ENCODE data around the gene ACP3.
"Not testable (repeated sequence)": the region's sequence is repeated elsewhere in the genome, so short reads cannot be mapped to it uniquely, and the experiment has no call there.

ACP3 gene, protein sequence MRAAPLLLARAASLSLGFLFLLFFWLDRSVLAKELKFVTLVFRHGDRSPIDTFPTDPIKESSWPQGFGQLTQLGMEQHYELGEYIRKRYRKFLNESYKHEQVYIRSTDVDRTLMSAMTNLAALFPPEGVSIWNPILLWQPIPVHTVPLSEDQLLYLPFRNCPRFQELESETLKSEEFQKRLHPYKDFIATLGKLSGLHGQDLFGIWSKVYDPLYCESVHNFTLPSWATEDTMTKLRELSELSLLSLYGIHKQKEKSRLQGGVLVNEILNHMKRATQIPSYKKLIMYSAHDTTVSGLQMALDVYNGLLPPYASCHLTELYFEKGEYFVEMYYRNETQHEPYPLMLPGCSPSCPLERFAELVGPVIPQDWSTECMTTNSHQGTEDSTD

DNA sequence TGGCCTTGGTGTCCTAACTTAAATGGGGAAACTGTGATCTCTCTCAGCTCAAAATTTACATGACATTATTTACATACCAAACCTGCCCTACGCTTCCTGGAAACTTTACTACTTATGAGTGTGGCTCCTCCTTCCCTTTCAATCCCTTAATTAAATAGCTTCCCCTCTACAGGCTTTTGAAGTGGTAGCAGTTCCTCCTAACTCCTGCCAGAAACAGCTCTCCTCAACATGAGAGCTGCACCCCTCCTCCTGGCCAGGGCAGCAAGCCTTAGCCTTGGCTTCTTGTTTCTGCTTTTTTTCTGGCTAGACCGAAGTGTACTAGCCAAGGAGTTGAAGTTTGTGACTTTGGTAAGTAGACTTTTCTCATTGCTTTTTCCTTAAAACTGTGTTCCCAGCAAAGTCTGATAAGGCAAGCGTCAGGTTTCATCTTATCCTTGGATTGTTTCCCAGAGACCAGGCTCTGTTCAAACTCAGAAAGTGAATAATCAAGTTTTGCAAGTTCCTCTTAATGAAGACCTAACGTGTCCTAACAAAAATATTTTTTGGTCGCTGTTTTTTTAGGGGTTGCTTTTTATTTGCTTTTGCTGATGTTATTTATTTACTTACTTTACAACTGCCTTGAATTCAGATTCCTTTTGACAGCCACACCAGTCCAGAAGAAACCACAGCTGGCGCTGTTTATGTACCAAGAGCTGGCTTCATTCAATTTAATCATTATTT lies at the start of gene ACP3:
TSS of gene ACP3 (plus strand) at position 179 of the 720 bp plus-strand sequence. CDS start at position 229, 50 bp downstream.
- DNase-seq (ENCODE audit: low read depth in 2 of 3, low spot score in 1 of 3): no peak

DNA sequence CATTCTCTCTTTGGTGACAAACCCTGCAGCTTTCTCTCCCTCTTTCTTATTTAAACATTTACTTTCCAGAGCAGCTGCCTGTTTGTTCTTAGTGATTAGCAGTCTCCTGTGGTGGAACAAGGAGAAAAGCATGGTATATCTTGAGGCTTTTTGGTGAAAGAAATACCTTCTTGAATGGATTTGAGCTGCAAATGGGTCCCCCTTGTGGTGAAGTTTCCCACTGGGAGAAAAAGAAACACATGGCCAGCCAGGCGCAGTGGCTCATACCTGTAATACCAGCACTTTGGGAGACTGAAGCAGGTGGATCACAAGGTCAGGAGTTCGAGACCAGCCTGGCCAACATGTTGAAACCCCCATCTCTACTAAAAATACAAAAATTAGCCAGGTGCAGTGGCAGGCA lies 48.3 kb upstream of the ACP3 start:
- DNase-seq (ENCODE audit: low read depth in 2 of 3, low spot score in 1 of 3): no peak

DNA sequence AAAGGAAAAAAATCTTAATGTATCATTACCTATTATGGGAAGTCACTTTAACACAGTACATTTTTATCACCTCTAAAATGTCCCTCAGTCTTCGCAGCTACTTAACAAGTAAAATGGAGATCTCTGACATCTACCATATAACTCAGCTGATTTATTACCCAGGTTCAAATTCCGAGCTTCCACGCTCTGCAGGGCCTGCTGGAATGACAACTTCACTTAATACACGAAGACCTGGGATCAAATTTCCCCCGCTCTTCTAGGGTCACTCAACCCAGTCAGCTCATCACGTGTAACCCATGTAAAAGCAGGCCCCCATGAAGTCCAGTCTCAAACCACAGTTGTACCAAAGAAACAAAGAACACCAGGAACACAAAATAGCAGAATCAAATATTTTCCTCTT lies 44.2 kb upstream of the ACP3 start:
- DNase-seq (ENCODE audit: low read depth in 2 of 3, low spot score in 1 of 3): no peak

DNA sequence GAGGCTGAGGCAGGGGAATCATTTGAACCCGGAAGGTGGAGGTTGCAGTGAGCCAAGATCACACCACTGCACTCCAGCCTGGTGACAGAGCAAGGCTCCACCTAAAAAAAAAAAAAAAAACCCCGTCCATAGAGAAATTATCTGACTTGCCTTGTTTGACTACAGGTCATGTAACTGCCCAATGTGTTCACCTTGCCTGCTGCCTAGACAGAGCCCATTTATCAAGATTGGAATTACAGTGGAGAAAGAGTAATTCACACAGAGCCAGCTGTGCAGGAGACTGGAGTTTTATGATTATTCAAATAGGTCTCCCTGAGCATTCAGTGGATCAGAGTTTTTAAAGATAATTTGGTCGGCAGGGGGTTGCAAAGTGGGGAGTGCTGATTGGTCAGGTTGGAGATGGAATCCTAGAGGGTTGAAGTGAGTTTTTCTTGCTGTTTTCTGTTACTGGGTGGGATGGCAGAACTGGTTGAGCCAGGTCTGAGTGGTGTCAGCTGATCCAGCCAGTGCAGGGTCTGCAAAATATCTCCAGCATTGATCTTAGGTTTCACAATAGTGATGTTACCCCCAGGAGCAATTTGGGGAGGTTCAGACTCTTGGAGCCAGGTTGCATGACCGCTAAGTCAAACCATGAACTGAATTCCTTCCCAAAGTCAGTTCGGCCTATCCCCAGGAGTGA lies 40.8 kb upstream of the ACP3 start:
- no peak for DNase-seq (ENCODE audit: low read depth in 2 of 3, low spot score in 1 of 3)

DNA sequence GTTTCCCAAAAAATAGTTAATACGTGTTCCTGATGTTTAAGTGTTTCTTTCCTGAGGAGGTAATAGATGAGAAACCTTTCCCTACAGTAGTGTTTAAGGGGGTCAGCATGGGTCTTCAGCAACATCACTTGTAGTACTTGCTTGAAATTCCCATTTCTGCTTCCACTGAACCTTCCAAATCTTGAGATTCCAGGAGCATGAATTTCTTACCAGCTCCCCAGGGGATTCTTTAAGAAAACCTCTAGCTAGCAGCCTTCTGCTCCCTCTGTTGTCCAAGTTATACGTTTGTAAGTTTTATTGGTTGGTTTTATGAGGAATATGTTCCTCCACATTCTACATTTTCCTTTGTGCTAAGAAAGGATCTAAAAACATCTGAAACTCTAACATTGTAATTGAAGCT lies 38.2 kb upstream of the ACP3 start:
- no peak for DNase-seq (ENCODE audit: low read depth in 2 of 3, low spot score in 1 of 3)

DNA sequence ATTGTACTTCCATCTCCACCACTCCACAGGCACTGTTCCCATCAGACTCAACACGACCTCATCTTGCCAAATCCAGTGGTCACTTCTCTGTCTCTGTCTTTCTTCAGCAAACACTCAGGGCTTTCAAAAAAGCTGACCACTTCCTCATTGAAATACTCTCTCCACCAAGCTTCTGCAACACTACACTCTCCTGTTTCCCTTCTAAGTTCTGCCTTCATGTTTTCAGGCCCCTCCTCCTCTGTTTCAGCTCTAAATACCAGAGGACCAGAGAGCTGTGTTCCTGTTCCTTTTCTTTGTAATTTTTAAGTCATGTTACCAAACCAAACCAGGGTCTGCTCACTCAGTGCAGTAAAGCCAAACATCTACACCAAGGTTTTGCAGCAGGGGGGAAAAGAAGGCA lies 33.8 kb upstream of the ACP3 start:
- no peak for DNase-seq (ENCODE audit: low read depth in 2 of 3, low spot score in 1 of 3)

DNA sequence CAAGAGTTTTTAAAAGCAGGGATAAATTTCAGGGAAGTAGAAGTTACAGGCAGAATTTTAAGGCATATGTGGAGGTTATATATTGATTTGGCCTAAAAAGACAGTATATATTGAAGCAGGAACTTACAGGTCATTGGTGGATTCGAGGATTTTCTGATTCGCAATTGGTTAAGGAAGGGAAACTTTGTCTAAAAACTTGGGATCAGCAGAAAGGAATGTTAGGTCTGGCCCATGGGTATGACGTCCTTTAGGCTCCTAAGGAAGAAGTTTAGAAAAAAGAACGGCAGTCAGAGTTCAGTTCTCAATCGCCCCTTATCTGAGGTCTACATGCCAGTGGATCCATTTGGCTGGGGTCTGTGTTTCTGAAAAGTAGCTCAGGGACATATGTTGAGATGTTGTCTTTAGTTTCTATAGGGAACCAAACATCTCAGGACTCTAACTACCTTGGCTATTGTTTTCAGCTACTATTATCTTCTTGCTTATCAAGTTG lies 33.2 kb upstream of the ACP3 start:
- DNase-seq (ENCODE audit: low read depth in 2 of 3, low spot score in 1 of 3): no peak

DNA sequence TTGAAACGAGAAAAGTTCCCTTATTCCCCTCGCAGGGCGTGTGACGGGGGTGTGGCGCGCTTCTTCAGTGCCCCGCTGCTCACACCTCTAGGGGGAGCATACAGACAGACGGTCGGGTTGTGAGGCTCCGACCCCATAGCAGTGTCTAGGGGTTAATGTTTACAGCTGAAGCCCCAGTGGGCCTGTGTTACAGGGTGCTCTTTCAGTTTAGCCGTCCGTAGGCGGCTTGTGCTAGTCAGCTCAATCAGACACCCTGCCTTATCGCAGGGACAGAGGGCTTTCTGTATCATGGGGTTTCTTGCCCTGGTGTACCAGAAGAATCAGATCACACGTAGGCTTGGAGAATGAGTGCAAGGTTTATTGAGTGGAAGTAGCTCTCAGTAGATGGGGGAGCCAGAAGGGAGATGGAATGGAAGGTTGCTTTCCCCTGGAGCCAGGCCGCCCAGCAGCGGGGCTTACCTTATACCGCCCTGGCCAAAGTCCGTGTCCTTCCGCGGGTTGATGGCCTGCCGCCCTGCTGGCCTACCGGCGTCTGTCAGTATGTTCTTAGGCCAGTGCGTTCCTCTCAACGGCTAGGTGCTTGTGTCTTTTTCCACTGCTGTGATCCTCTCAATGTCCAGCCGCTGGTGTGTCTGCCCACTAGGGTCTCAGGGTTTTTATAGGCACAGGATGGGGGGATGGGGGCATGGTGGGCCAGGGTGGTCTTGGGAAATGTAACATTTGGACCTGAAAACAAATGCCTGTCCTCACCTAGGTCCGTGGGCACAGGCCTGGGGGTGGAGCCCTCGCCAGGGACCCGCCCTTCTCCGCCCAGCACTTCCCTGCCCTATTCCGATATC lies 32.2 kb upstream of the ACP3 start:
- DNase-seq (ENCODE audit: low read depth in 2 of 3, low spot score in 1 of 3): no peak

DNA sequence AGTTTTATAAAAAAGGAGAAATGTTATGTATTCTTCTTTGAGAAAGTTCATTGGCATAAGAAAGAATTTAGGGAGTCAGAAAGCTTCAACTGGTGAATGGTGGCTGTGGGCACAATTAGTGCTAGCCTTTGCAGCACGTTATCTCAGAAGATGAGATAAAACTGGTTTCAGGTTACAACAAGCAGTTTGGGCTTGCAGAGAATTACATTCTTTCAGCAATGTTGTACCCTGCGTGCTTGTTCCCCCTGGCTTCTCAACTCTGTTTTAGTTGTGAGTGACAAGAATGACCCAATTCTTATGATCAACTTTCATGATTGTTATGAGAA lies 31.6 kb upstream of the ACP3 start:
- no peak for DNase-seq (ENCODE audit: low read depth in 2 of 3, low spot score in 1 of 3)

DNA sequence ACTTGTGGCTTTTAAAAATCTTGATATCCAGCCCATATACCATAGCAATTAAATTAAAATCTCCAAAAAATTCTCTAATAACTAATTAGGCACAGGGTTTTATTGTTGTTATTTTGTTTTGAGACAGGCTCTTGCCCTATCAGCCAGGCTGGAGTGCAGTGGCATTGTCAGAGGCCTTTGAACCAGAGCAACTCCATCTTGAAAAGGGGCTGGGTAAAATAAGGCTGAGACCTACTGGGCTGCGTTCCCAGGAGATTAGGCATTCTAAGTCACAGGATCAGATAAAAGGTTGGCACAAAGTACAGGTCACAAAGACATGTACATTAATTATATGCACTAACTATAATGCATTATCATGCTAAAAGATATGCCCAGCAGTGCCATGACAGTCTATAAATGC lies 31.2 kb upstream of the ACP3 start:
- DNase-seq (ENCODE audit: low read depth in 2 of 3, low spot score in 1 of 3): no peak

DNA sequence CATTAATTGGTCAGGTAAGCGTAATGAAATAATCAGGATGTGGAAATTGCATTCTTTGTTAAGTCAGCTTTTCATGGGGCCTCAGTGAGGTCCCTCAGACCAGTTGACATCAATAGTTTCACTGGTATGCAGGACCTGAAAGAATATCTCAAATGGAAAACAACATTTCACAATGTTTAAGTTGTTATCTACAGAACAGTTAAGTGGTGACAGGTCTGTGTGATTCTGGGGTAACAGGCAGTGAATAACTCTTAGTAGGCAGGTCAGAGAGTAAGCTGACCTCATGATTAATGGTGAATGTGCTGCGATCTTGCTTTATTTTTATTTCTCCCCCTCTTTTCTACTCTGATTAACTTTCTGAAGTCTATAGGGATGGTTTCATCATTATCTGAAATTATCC lies 28.9 kb upstream of the ACP3 start:
- no peak for DNase-seq (ENCODE audit: low read depth in 2 of 3, low spot score in 1 of 3)

DNA sequence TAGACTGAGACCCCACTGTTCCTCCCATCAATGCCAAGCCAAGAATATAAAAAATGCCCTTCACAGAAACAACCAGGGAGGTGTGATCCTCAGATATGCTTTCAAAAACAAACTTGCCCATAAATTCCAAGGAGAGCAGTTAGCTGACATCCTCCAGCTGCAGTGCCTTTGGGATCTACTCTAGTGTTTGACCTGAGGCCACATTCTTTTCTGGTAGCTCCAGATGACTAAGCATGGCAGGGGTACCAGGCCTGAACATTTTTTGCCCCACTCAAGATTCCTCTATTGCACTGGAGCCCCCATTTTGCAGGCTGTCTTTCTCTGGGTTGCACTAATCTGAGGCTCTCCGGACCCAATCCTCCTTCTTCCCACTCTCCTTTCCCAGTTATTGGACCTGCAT lies 27.9 kb upstream of the ACP3 start:
- no peak for DNase-seq (ENCODE audit: low read depth in 2 of 3, low spot score in 1 of 3)

DNA sequence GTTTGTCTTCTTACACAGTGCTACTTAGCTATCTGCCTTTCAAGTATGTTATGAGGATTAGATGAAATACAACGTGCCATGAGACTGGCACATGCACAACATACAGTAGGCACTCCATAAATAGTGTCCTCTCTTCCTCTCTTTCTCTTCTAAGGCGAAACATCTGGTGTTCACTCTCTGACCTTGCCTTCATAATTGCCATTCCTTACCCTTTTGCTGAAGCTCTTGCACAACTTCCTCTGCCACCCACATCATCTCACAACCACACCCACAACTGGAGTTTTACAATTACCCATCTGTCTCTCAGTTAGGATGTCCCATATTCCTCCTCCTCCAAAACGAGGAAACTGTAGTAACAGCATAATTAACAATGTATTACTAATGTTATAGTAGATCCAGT lies 26.4 kb upstream of the ACP3 start:
- DNase-seq (ENCODE audit: low read depth in 2 of 3, low spot score in 1 of 3): no peak

DNA sequence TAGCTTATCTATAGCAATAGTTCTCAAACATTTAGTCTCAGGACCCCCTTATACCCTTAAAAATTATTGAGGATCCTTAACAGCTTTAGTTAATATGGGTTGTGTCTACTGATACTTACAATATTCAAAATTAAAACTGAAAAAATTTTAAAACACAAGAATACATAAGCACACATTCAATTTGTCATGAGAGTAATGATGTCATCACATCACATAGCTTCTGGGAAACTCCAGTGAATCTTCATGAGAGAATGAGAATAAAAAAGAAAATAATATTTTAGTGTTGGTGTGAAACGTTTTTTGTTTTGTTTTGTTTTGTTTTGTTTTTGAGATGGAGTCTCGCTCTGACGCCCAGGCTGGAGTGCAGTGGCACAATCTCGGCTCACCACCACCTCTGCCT lies 25.2 kb upstream of the ACP3 start:
- no peak for DNase-seq (ENCODE audit: low read depth in 2 of 3, low spot score in 1 of 3)

DNA sequence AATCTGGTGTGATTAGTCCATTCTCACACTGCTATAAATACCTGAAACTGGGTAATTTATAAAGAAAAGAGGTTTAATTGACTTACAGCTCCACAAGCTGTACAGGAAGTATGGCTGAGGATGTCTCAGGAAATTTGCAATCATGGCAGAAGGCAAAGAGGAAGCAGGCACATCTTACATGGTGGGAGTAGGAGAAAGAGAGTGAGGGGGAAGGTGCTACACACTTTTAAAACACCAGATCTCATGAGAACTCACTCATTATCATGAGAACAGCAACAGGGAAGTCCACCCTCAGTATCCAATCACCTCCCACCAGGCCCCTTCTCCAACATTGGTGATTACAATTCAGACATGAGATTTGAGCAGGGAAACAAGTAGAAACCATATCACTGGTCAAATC lies 24.0 kb upstream of the ACP3 start:
- no peak for DNase-seq (ENCODE audit: low read depth in 2 of 3, low spot score in 1 of 3)

DNA sequence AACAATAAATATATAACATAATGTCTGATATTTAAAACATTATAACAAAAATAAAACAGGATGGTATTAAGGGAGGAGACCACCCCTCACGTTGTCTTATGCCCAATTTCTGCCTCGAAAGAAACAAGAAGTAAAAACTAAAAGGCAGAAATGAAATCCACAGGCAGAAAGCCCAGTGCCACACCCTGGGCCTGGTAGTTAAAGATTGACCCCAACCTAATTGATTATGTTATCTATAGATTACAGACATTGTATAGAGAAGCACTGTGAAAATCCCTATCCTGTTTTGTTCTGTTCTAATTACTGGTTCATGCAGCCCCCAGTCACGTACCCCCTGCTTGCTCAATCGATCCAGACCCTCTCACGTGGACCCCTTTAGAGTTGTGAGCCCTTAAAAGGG lies 22.3 kb upstream of the ACP3 start:
- no peak for DNase-seq (ENCODE audit: low read depth in 2 of 3, low spot score in 1 of 3)

DNA sequence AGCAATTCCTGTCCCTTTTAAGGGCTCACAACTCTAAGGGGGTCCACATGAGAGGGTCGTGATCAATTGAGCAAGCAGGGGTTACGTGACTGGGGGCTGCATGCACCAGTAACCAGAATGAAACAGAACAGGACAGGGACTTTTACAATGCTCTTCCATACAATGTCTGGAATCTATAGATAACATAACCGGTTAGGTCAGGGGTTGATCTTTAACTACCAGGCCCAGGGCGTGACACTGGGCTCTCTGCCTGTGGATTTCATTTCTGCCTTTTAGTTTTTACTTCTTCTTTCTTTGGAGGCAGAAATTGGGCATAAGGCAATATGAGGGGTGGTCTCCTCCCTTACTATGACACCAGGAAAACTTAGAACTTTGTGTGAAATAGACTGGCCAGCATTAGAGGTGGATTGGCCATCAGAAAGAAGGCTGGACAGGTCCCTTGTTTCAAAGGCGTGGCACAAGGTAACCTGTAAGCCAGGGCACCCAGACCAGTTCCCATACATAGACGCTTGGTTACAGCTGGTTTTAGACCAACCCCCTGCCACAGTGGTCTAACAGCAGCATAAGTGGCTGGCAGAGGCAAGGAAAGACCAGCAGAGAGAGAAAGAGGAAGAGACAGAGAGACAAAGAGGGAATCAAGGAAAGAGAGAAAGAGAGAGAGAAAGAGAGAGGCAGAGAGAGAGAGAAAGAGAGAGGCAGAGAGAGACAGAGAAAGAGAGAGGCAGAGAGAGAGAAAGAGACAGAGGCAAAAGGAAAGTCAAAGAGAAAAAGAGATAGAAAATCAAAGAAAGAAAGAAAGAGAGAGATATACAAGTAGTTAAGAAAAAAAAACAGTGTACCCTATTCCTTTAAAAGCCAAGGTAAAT lies 13.6 kb upstream of the ACP3 start:
- DNase-seq (ENCODE audit: low read depth in 2 of 3, low spot score in 1 of 3): not testable (repeated sequence)

DNA sequence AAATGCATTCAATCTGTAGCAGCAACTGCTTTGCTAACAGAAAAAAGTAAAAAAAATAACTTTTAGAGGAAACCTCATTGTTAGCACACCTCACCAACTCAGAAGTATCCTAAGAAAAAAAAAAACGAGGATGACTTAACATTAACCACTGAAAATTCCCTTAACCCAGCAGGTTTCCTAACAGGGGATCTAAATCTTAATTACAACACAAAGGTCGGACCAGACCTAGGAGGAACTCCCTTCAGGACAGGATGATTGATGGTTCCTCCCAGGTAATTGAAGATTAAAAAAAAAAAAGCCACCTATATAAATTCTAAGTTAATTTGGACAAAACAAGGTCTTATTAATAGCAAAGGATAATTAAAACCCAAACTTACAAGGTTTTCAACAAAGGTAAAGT lies 12.9 kb upstream of the ACP3 start:
- not testable (repeated sequence) for DNase-seq (ENCODE audit: low read depth in 2 of 3, low spot score in 1 of 3)

DNA sequence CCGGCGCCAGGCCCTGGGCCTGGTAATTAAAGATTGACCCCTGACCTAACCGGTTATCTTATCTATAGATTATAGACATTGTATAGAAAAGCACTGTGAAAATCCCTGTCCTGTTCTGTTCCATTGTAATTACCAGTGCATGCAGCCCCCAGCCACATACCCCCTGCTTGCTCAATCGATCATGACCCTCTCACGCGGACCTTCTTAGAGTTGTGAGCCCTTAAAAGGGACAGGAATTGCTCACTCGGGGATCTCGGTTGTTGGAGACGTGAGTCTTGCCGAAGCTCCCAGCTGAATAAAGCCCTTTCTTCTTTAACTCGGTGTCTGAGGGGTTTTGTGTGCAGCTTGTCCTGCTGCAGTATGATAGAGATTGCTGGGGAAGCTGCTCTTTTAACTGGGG lies 7.2 kb upstream of the ACP3 start:
- not testable (repeated sequence) for DNase-seq (ENCODE audit: low read depth in 2 of 3, low spot score in 1 of 3)

DNA sequence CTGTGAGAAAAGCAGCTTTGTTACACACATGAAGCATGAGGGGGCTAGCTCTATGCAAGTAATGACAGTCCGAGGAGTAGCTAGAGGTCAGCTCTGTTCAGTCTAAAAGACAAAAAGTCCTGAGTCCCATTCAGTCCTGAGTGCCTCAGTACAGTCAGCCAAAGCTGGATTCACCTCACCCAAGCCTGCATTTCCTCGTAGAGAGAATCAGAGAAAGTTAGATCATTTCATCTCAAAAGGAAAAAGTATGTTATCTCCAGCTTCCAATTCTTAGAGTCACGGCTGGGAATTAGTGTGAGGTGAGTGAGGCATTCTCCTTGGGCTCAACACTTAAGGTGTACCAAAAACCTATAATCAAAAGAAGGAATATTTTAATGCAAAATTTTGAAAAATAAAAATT lies 5.9 kb upstream of the ACP3 start:
- no peak for DNase-seq (ENCODE audit: low read depth in 2 of 3, low spot score in 1 of 3)
